Esophagus muscularis mucosa (tissue), 4 donors: Measurements from ENCODE around the gene SAE1. TPM values are rescaled to one million over a fixed set of nuclear protein-coding genes. Genes with fewer than 3 reads are reported as not detected.

Source experiments
- DNase-seq: peaks from one replicate; pipeline ENCODE4 v3.0.0-alpha.2; 2017; ENCODE audit errors: extremely low spot score
- H3K27ac ChIP-seq, 4 donors: fragments of 200-600 bp; sonication (generic); replicated peaks in 1 of 4; 1 replicate in 3 of 4; 2 replicates in 1 of 4; pipeline ENCODE4 v1.5.1; 2016 to 2019; ENCODE audit warnings: mild to moderate bottlenecking in 1 of 4
- H3K27me3 ChIP-seq, 4 donors: fragments of 200-600 bp; sonication (generic); one replicate each; pipeline versions ENCODE4 v1.5.1 to v1.6.0; 2016 to 2019
- H3K36me3 ChIP-seq, 4 donors: fragments of 200-600 bp; sonication (generic); one replicate each; pipeline ENCODE4 v1.5.1; 2016 to 2019
- H3K4me1 ChIP-seq, 4 donors: fragments of 200-600 bp; sonication (generic); one replicate each; pipeline ENCODE4 v1.5.1; 2016 to 2019
- H3K4me3 ChIP-seq, 4 donors: fragments of 200-600 bp; sonication (generic); 1 replicate in 2 of 4; 2 replicates in 2 of 4; pipeline ENCODE4 v1.5.1; 2016 to 2019; ENCODE audit warnings: mild to moderate bottlenecking in 4 of 4, moderate library complexity in 1 of 4
- H3K9me3 ChIP-seq, 4 donors: fragments of 200-600 bp; sonication (generic); 1 replicate in 3 of 4; 2 replicates in 1 of 4; pipeline ENCODE4 v1.5.1; 2016 to 2019
- CTCF ChIP-seq, 3 experiments: fragments of 200-600 bp in 2 of 3; fragments of 450-650 bp in 1 of 3; sonication (generic) in 2 of 3; IDR thresholded peaks; one replicate each; pipeline ENCODE4 v1.5.1; 2017 to 2019; ENCODE audit warnings: antibody characterized with exemption in 3 of 3, mild to moderate bottlenecking in 2 of 3, moderate library complexity in 1 of 3
- EP300 ChIP-seq: sonication (generic); formaldehyde crosslinking; IDR thresholded peaks from one replicate; pipeline ENCODE4 v1.6.1; 2017; ENCODE audit warnings: antibody characterized with exemption
- POLR2A ChIP-seq: fragments of 450-650 bp; IDR thresholded peaks from one replicate; pipeline ENCODE4 v1.6.1; 2017; ENCODE audit warnings: antibody characterized with exemption, moderate library complexity, mild to moderate bottlenecking, low read depth
- POLR2AphosphoS5 ChIP-seq, 2 donors: sonication (generic); formaldehyde crosslinking; IDR thresholded peaks; one replicate each; pipeline ENCODE4 v1.6.1; 2017; ENCODE audit warnings: antibody characterized with exemption in 2 of 2
- WGBS: methylation state at CpG from one replicate; pipeline ENCODE4 v1.1.5; 2018; 5-methylcytosine and 5-hydroxymethylcytosine counted together
- intact Hi-C: fragments of 100-400 bp; cut with DNase I; formaldehyde crosslinking; loops from one replicate; pipeline ENCODE4 v1.15.1; 2023
- total RNA-seq, 4 donors: library from RNA; depleted of rRNA; stranded (reverse); fragments of >200 nt; gene quantifications; one replicate each; pipeline versions ENCODE4 v1.1.0 to v1.2.1, GENCODE V29; 2016

The SAE1 gene
- total RNA-seq, 4 donors from 2014 or later: 130 to 143 (median 136) TPM

DNA sequence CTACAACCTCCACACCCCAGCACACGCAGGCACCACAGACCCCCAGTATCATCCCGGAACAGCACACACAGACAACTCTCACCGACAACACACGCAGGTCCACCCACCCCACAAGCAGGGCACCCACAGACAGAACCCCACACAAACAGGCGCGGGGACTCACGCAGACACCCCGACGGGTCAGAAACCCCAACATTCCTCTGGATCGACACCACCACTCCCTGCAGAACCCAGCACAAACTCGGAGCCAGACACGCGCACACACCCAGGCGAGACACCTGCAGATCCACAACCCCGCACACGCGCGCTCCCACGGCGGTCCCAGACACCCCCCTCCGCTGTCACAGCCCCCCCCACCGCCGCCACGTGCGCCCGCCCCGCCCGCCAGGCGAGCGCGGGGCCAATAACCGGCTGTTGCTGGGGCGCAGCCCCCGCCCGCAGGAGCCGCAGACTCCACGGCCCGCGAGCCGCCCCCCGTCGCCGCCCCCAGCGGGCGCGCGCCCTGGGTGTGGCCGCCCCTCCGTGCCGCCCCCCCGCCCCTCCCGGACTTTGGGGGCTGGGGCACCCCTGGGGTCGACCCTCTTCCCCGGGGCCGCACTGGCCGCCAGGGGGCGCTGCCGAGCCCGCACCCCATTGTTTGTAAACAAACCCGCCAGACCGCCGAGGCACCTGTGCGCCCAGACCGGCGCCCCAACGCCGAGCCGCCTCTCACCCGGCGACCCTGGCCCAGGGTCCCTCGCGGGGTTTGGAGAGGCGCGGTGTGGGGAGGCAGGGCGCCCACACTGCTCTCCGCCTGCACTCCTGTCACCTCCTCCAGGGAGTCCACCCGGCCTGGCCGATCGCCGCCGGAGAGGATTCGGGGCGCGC lies 99.7 kb downstream of the SAE1 start:
- WGBS: 0% methylated on average over 11 of the region's 84 CpGs
- H3K4me1 ChIP-seq: peaks cover 36 to 69% (median 66%) of the 10 kb centered on the region in 4 donors
- DNase-seq: no peak
- H3K4me3 ChIP-seq: peak overlapping the region; percentile 67 to 99 (median 86)
- H3K36me3 ChIP-seq: peaks cover 0 to under 1% (median 0%) of the 10 kb centered on the region in 4 donors
- peaks cover 0 to 3% (median 0%) of the 10 kb centered on the region in 4 donors for H3K27me3 ChIP-seq
- TF ChIP-seq POLR2AphosphoS5 (IDR thresholded peaks at IDR 0.05) (peak in 1 of 2 donors; percentile 13), CTCF (IDR thresholded peaks at IDR 0.05) (peak; percentile 87 to 93 (median 91)), EP300 (no peak)
- H3K27ac ChIP-seq: peak overlapping the region; percentile 97 to 100 (median 98)
- intact Hi-C loops: no loop called here
- no peaks in the 10 kb centered on the region for H3K9me3 ChIP-seq

GRCh38 chr19:47230921-47231214 lies 100.2 kb downstream of the SAE1 start, which contains the start of gene BBC3:
TSS of gene BBC3 (minus strand) at chr19:47231199. CDS start at chr19:47228431, 2,768 bp downstream.
- WGBS: no CpG with 5 or more reads among the region's 43 CpGs
- H3K27me3 ChIP-seq: peaks cover 0 to 3% (median 0%) of the 10 kb centered on the region in 4 donors
- H3K4me1 ChIP-seq: peaks cover 31 to 63% (median 60%) of the 10 kb centered on the region in 4 donors
- H3K36me3 ChIP-seq: no peaks in the 10 kb centered on the region
- TF ChIP-seq CTCF (IDR thresholded peaks at IDR 0.05) (no peak), POLR2A (no peak), POLR2AphosphoS5 (IDR thresholded peaks at IDR 0.05) (no peak), EP300 (no peak)
- peak within 1 kb of the TSS; percentile 97 to 100 (median 98) for H3K27ac ChIP-seq
- H3K9me3 ChIP-seq: no peaks in the 10 kb centered on the region
- no peak for DNase-seq
- intact Hi-C loops: no loop called here
- H3K4me3 ChIP-seq: peak within 1 kb of the TSS; percentile 67 to 99 (median 86)

DNA sequence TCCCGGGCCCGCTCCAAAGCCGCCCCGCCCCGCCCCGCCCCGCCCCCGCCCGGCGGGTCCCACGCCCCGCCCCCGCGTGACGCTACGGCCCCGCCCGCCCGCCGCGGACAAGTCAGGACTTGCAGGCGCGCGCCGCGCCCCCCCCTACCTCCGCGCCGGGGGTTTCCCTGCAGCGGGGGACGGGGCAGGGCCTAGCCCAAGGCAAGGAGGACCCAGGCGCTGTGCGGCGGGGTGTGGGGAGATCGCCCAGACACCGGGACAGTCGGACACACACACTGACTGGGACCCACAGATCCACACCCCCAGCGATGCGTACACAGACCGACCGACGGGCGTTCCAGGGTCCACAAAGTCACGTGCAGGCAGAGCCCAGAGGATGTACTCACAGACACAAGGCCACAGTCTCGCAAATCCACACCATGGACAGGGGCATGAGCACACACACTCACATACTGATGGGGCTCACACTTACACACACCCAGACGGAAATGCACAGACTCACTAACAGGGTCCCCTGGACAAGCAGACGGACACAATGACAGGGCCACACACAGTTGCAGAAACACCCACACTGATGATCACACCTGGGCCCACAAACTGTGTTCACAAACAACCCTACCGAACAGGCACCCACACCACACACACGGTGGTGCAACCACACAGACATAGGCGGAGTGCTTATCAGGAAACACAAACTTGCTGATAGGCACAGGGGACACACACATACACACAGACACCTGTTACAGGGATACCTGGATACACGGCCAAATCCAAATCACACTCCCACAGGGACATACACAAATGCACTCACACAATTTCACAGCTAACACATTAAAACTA lies 100.8 kb downstream of the SAE1 start:
- Histone ChIP-seq H3K27ac (peak overlapping the region; percentile 97 to 100 (median 98)), H3K4me3 (peak overlapping the region; percentile 67 to 99 (median 86)), H3K9me3 (no peaks in the 10 kb centered on the region), H3K27me3 (no peaks in the 10 kb centered on the region), H3K36me3 (no peaks in the 10 kb centered on the region), H3K4me1 (peaks cover 31 to 59% (median 58%) of the 10 kb centered on the region in 4 donors)
- intact Hi-C loops: no loop called here
- WGBS: 30% methylated on average over 5 of the region's 51 CpGs
- TF ChIP-seq EP300: no peak
- peak; percentile 56 to 72 for TF ChIP-seq POLR2AphosphoS5 (IDR thresholded peaks at IDR 0.05)
- DNase-seq: peak; percentile 93

DNA sequence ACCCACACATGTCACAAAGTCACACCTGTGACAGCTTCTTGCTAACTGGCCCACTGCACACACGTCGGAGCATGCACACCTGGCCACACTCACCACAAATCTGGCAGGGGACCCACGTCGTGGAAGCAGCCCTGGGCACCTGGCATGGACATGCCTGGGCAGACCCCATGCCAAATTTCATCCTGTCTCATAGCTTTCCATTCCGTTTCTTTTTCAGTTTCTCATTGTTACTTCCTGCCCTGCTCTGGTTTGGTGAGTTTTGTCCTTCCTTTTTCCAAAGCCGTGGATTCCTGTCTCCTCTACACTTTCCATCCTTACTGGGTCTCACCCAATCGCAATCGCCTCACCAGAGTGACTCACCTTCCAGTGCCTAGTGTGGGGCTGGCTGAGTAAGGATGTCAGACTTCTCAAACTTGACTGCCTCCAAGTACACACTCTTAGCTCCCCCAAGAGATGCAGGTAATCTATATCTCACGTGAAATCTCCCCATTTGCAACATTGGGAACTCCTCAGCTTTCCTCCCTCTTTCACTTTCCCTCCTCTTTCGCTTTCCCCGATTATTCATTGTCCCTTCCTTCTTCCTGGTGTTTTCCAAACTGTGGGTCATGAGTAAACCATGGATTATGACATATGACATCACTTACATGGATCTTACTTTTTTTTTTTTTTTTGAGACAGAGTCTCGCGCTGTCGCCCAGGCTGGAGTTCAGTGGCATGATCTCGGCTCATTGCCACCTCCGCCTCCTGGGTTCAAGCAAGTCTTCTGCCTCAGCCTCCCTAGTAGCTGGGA lies 102.0 kb downstream of the SAE1 start:
- DNase-seq: no peak
- H3K9me3 ChIP-seq: no peaks in the 10 kb centered on the region
- H3K27ac ChIP-seq: peak overlapping the region; percentile 97 to 100 (median 98)
- no peaks in the 10 kb centered on the region for H3K36me3 ChIP-seq
- WGBS: 50% methylated on average over 16 of the region's 16 CpGs
- peaks cover 21 to 48% (median 46%) of the 10 kb centered on the region in 4 donors for H3K4me1 ChIP-seq
- peak in 1 of 2 donors; percentile 15 for TF ChIP-seq POLR2AphosphoS5 (IDR thresholded peaks at IDR 0.05)
- TF ChIP-seq EP300: no peak
- TF ChIP-seq POLR2A: no peak
- no peaks in the 10 kb centered on the region for H3K27me3 ChIP-seq
- intact Hi-C loops: no loop called here
- peak overlapping the region in 1 of 4 donors; percentile 10 for H3K4me3 ChIP-seq

DNA sequence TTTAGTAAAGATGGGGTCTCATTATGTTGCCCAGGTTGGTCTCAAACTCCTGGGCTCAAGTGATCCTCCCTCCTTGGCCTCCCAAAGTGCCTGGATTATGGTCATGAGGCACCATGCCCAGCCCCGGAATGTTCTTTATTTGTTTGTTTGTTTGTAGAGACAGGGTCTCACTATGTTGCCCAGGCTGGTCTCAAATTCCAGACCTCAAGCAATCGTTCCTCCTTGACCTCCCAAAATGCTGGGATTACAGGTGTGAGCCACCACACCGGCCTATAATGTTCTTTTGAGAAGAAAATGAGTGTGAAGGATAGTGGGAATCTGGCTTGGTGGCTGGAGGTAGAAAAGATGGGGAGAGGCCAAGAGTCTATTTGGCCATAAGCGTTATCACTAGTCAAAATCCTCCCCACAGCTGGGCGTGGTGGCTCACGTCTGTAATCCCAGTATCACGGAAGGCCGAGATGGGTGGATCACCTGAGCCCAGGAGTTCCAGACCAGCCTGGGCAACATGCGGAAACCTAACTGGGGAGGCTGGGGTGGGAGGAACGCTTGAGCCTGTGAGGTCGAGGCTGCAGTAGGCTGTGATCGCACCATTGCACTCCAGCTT lies 105.5 kb downstream of the SAE1 start:
- WGBS: 92% methylated on average over 12 of the region's 12 CpGs
- H3K27ac ChIP-seq: no peak overlapping the region
- H3K27me3 ChIP-seq: no peaks in the 10 kb centered on the region
- no peaks in the 10 kb centered on the region for H3K36me3 ChIP-seq
- intact Hi-C loops: no loop called here
- DNase-seq: no peak
- TF ChIP-seq CTCF (IDR thresholded peaks at IDR 0.05) (no peak), POLR2AphosphoS5 (IDR thresholded peaks at IDR 0.05) (no peak), POLR2A (no peak), EP300 (no peak)
- peaks cover 26 to 41% (median 39%) of the 10 kb centered on the region in 4 donors for H3K4me1 ChIP-seq
- no peaks in the 10 kb centered on the region for H3K9me3 ChIP-seq
- H3K4me3 ChIP-seq: no peak overlapping the region
